Measurements from ENCODE around the gene KCNK7. TPM values are rescaled to one million over a fixed set of nuclear protein-coding genes. Genes with fewer than 3 reads are reported as not detected.

KCNK7 gene
- total RNA-seq, 2 donors from 2014 or later, result 0.52 to 0.79 TPM

DNA sequence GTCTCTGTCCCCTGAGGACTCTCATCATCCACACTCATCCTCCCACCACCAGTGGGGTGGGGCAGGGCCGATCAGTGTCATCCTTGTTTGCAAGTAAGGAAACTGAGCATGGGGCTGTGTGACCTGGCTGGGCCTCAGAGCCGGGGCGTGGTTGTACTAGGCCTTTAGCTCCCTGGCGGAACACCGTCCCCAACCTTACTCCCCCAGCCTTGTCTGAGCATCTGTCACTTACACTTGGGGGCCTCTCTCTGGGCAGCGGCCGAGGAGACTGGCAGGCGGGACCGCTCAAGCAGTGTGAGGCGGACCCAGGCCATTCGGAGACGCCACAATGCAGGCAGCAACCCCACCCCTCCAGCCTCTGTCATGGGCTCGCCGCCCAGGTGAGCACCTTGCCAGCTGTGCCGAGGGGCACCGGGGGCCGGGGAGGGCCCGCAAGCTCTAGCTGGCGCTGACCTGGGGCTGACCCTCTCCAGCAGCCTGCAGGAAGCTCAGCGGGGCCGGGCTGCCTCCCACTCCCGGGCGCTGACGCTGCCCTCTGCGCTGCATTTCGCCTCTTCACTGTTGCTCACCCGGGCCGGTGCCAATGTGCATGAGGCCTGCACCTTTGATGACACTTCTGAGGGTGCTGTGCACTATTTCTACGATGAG lies 23.8 kb upstream of the KCNK7 start:
- Mint-ChIP-seq H3K4me1 (peaks cover 8% of the 10 kb centered on the region), H3K9me3 (no peaks in the 10 kb centered on the region), H3K27me3 (no peaks in the 10 kb centered on the region), H3K36me3 (ENCODE audit: low read depth) (peaks cover 77% of the 10 kb centered on the region), H3K27ac (no peak overlapping the region), H3K4me3 (no peak overlapping the region)
- ATAC-seq (replicated peaks), result no peak

- ATAC-seq (replicated peaks), result no peak
These were observed 23.2 kb upstream of the KCNK7 start for GRCh38 chr11:65618763-65619162.

GRCh38 chr11:65617990-65618751 lies 22.6 kb upstream of the KCNK7 start:
- H3K27me3 Mint-ChIP-seq, result no peaks in the 10 kb centered on the region
- H3K27ac Mint-ChIP-seq, result no peak overlapping the region
- H3K9me3 Mint-ChIP-seq, result no peaks in the 10 kb centered on the region
- H3K36me3 Mint-ChIP-seq (ENCODE audit: low read depth), result peaks cover 80% of the 10 kb centered on the region
- peaks cover 8% of the 10 kb centered on the region for H3K4me1 Mint-ChIP-seq
- no peak for ATAC-seq (replicated peaks)
- peak overlapping the region; percentile 96 for H3K4me3 Mint-ChIP-seq

More at GRCh38 chr11:65618763-65619162, 23.2 kb upstream of the KCNK7 start:
- H3K36me3 Mint-ChIP-seq (ENCODE audit: low read depth), result peaks cover 79% of the 10 kb centered on the region
- no peak overlapping the region for H3K4me3 Mint-ChIP-seq
- peaks cover 8% of the 10 kb centered on the region for H3K4me1 Mint-ChIP-seq
- H3K27ac Mint-ChIP-seq, result no peak overlapping the region
- H3K9me3 Mint-ChIP-seq, result no peaks in the 10 kb centered on the region
- no peaks in the 10 kb centered on the region for H3K27me3 Mint-ChIP-seq

DNA sequence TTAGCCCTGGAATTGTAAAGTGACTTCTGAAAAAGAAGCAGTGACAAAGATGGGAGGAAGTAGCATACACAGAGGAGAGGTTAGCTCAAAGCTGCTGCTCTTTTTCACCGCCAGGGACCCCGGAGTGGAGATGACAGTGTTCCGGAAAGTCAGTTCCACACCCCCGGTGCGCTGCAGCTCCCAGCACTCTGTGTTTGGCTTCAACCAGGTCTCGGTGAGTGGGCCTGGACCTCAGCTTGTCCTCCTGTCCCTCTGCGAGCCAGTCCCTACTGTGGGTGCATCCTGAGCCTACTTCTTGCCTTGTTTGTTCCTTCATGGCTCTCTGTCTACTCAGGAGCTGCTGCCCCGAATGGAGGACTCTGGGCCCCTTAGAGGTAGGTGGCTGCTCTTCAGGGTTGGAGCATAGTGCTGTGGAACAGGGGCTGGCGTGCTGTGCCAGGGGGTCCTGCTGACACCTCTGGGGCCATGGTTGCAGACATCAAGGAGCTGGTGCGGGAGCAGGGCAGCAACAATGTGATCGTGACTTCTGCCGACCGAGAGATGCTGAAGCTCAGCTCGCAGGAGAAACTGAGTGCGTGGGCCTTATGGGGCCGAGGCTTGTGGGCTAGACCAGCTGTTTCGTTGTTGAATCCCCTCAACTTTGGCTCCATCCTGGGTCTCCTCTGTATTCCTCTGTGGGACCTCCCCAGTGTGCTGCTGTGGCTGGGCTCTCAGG lies 21.7 kb upstream of the KCNK7 start:
- H3K4me3 Mint-ChIP-seq, result peak overlapping the region; percentile 96
- no peak for ATAC-seq (replicated peaks)
- H3K27ac Mint-ChIP-seq, result peak overlapping the region; percentile 93
- peaks cover 80% of the 10 kb centered on the region for H3K36me3 Mint-ChIP-seq (ENCODE audit: low read depth)
- H3K9me3 Mint-ChIP-seq, result no peaks in the 10 kb centered on the region
- H3K4me1 Mint-ChIP-seq, result peaks cover 11% of the 10 kb centered on the region
- no peaks in the 10 kb centered on the region for H3K27me3 Mint-ChIP-seq

DNA sequence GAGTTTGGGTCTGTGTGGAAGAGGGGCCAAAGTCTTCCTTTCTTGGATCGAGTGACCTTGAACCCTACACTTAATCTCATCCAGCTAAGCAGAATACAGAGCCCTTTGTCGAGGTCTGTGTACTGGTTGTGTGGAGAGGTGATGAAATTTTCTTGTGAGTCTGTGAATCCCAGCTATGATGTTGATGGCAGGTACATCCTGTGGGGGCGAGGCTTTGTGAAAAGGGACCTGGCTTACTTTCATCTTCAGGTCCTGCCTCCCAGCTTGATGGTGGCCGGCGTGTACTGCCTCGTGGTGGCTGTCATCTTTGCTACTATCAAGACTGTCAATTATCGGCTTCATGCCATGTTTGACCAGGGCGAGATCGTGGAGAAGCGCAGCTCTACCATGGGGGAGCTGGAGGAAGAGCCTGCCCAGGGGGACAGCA lies 21.0 kb upstream of the KCNK7 start:
- peaks cover 15% of the 10 kb centered on the region for H3K4me1 Mint-ChIP-seq
- H3K27ac Mint-ChIP-seq, result peak overlapping the region; percentile 93
- peak overlapping the region; percentile 96 for H3K4me3 Mint-ChIP-seq
- peaks cover 80% of the 10 kb centered on the region for H3K36me3 Mint-ChIP-seq (ENCODE audit: low read depth)
- H3K9me3 Mint-ChIP-seq, result no peaks in the 10 kb centered on the region
- no peaks in the 10 kb centered on the region for H3K27me3 Mint-ChIP-seq
- no peak for ATAC-seq (replicated peaks)

DNA sequence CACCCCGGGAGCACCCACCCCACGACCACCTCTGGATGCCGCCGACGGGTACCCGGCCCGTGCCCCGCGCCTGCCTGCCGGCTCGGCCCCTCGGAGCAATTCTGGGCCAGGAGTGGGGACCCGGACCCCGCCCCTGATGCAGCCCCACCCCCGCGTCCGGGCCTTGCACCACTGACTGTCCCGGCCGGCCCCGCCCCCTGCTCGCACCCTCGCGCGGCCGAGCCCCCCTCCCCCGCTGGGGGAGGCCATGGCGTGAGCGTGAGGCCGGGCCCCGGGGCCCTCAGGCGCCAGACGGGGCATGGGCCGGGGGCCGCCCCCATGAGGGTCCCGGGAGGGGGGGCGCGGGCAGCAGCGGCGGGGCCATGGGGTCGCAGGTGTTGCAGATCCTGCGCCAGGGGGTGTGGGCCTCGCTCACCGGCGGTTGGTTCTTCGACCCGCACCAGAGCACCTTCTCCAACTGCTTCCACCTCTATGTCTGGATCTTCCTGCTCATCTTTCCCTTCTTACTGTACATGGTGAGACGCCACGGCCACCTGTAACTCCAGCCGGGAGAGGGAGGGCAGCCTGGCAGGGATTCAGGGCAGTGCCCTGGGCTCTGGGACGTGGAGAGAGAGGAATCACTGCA lies 20.5 kb upstream of the KCNK7 start:
- H3K4me1 Mint-ChIP-seq, result peaks cover 15% of the 10 kb centered on the region
- H3K27ac Mint-ChIP-seq, result peak overlapping the region; percentile 93
- H3K27me3 Mint-ChIP-seq, result no peaks in the 10 kb centered on the region
- ATAC-seq (replicated peaks), result no peak
- H3K4me3 Mint-ChIP-seq, result peak overlapping the region; percentile 96
- peaks cover 81% of the 10 kb centered on the region for H3K36me3 Mint-ChIP-seq (ENCODE audit: low read depth)
- no peaks in the 10 kb centered on the region for H3K9me3 Mint-ChIP-seq

DNA sequence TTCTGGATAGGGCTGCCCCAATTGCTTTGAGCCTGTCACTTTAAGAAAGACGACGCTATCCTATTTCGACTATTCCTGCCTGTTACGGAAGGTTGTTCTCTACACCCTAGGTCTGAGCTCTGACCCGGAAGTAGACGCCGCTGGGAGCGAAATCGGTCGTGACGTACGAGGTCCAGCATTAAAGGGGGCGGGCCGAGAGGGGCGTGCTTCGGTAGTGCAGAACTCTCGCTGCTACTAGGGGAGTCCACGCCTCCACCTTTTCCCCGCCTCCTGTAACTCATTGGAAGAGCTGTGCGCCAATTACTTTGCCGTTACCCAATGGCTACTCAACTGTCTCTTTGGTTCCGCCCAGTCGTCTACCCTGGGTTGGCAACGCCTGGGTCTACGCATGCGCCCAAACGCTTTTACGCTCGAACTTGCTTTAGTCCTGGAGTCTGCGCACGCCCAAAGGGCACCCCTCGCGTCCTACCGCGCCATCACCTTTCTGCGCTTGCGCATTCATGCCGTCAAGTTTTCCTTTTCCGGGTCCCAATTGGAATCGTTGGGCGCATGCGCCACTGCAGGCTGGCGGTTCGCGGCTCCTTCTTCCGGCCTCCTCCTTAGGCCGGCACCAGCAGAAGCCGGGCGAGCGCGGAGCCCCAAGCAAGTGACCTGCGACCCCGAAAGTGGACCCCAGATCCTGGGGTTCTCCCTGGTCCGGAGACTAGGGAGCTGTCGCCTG lies 19.8 kb upstream of the KCNK7 start, which contains the start of gene PCNX3:
Gene PCNX3, plus strand, starts transcription at position 548 of the 721 bp plus-strand sequence. CDS start 536 bp downstream, outside the sequence.
- peak; percentile 91 for ATAC-seq (replicated peaks)
- H3K27me3 Mint-ChIP-seq, result no peaks in the 10 kb centered on the region
- H3K4me1 Mint-ChIP-seq, result peaks cover 18% of the 10 kb centered on the region
- no peaks in the 10 kb centered on the region for H3K9me3 Mint-ChIP-seq
- peak within 1 kb of the TSS; percentile 96 for H3K4me3 Mint-ChIP-seq
- H3K27ac Mint-ChIP-seq, result peak within 1 kb of the TSS; percentile 93
- H3K36me3 Mint-ChIP-seq (ENCODE audit: low read depth), result peaks cover 86% of the 10 kb centered on the region

GRCh38 chr11:65613091-65613928 lies 17.7 kb upstream of the KCNK7 start:
- peak overlapping the region; percentile 97 for H3K27ac Mint-ChIP-seq
- no peaks in the 10 kb centered on the region for H3K9me3 Mint-ChIP-seq
- H3K4me1 Mint-ChIP-seq, result peaks cover 23% of the 10 kb centered on the region

GRCh38 chr11:65612691-65613090 lies 17.1 kb upstream of the KCNK7 start:
- no peak for ATAC-seq (replicated peaks)
- H3K4me3 Mint-ChIP-seq, result peak overlapping the region; percentile 96
- H3K9me3 Mint-ChIP-seq, result no peaks in the 10 kb centered on the region
- peaks cover 92% of the 10 kb centered on the region for H3K36me3 Mint-ChIP-seq (ENCODE audit: low read depth)
- peaks cover 23% of the 10 kb centered on the region for H3K4me1 Mint-ChIP-seq
- no peaks in the 10 kb centered on the region for H3K27me3 Mint-ChIP-seq
- peak overlapping the region; percentile 97 for H3K27ac Mint-ChIP-seq

More at GRCh38 chr11:65613091-65613928, 17.7 kb upstream of the KCNK7 start:
- Mint-ChIP-seq H3K4me3 (peak overlapping the region; percentile 96), H3K27me3 (no peaks in the 10 kb centered on the region), H3K36me3 (ENCODE audit: low read depth) (peaks cover 90% of the 10 kb centered on the region)
- no peak for ATAC-seq (replicated peaks)

DNA sequence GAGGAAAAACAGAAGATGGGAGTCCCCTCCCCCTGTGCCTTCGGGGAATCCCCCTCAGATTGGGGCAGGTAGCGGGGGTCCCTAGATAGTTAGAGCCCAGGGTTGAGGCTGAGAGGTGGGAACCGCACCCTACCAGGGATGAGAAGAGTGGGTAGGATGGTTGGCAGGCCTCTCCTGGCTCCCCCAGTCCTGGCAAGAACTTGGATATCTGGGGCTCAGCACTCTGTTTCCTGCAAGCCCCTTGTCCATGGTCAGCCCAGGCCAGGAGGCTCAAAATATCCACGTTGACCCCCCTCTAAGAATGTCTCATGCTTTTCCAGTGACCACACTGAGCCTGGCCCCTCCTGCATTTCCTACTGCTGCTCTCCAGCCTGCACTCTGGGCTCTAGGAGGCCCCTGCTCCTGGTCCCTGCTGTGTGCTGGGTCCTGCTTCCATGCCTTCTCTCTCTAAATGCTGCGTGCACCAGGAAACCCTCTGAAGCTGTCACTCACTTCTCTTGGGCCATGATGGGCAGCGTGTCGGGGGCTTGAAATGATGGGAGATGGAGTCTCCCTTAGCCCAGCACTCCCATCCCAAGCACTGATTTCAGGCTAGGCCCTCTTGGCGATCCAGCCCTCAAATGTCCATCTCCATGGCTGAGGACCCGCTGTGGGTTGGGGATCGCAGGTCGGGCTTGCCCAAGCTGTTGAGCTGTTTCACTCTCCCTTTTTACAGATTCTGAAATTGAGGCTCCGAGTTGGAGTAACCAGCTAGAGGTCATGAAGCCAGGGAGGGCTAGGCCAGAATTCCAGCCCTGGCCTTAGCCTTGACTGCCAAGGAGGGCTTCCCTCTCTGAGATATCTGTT lies 16.4 kb upstream of the KCNK7 start:
- no peaks in the 10 kb centered on the region for H3K27me3 Mint-ChIP-seq
- no peak for ATAC-seq (replicated peaks)
- peak overlapping the region; percentile 96 for H3K4me3 Mint-ChIP-seq
- H3K36me3 Mint-ChIP-seq (ENCODE audit: low read depth), result peaks cover 91% of the 10 kb centered on the region
- H3K9me3 Mint-ChIP-seq, result no peaks in the 10 kb centered on the region
- H3K27ac Mint-ChIP-seq, result peak overlapping the region; percentile 97
- H3K4me1 Mint-ChIP-seq, result peaks cover 23% of the 10 kb centered on the region

DNA sequence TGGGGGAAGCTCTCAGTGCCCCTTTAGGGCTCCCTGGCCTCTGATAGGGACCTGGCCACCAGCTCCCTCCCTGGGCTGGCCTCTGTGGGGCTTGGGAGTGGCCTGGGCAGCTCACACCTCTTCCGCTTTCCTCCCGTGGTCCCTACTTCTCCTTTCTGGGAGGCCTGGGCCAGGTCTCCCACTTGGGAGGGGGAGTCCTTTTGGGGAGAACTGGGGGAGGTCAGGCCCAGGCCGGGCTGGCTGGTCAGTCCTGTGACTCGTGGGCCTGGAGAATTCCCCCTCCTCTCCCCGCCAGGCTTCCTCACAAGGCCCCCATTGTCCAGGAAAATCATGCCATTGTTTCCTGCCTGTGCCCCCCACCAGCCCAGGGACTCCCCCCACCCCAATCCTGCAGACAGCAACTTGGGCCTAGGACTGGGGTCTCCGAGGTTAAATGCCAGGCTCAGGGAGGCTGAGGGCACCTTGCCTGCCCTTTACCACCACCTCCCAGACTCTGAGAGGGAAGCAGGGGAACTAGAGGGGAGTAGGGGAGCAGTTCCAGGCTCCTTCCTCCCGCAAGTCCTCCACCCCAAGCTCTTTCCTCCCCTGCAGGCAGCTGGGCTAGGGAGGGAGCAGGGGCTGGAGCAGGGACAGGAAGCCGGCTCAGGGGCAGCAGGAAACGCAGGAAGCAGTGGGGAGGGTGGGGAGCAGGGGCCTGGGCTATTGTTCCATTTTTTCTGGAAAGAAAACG lies 15.6 kb upstream of the KCNK7 start:
- ATAC-seq (replicated peaks), result no peak
- H3K27ac Mint-ChIP-seq, result peak overlapping the region; percentile 97
- H3K4me1 Mint-ChIP-seq, result peaks cover 16% of the 10 kb centered on the region
- peak overlapping the region; percentile 96 for H3K4me3 Mint-ChIP-seq
- peaks cover 91% of the 10 kb centered on the region for H3K36me3 Mint-ChIP-seq (ENCODE audit: low read depth)
- no peaks in the 10 kb centered on the region for H3K9me3 Mint-ChIP-seq
- H3K27me3 Mint-ChIP-seq, result no peaks in the 10 kb centered on the region

- Mint-ChIP-seq H3K27ac (peak overlapping the region; percentile 97), H3K4me1 (peaks cover 16% of the 10 kb centered on the region), H3K27me3 (no peaks in the 10 kb centered on the region), H3K36me3 (ENCODE audit: low read depth) (peaks cover 96% of the 10 kb centered on the region), H3K9me3 (no peaks in the 10 kb centered on the region), H3K4me3 (peak overlapping the region; percentile 96)
- no peak for ATAC-seq (replicated peaks)
These were observed 14.8 kb upstream of the KCNK7 start for GRCh38 chr11:65610404-65610803.
